Gastrocnemius medialis (tissue), 4 donors: ENCODE data around the gene GRIA1.

Experiments used
- POLR2A ChIP-seq, 2 donors: fragments of 450-650 bp; IDR thresholded peaks; one replicate each; pipeline ENCODE4 v1.6.1; 2017; ENCODE audit warnings: antibody characterized with exemption in 2 of 2, mild to moderate bottlenecking in 2 of 2, moderate library complexity in 2 of 2
- TF ChIP-seq, protein P1 (sequence below), 5 experiments: fragments of 450-650 bp in 3 of 5; fragments of 200-600 bp in 2 of 5; sonication (generic) in 2 of 5; IDR thresholded peaks in 4 of 5; conservative IDR thresholded peaks in 1 of 5; 1 replicate in 4 of 5; 2 replicates in 1 of 5; pipeline ENCODE4 v1.5.1; 2016 to 2019; ENCODE audit warnings: antibody characterized with exemption in 5 of 5, mild to moderate bottlenecking in 3 of 5, moderate library complexity in 3 of 5

DNA sequence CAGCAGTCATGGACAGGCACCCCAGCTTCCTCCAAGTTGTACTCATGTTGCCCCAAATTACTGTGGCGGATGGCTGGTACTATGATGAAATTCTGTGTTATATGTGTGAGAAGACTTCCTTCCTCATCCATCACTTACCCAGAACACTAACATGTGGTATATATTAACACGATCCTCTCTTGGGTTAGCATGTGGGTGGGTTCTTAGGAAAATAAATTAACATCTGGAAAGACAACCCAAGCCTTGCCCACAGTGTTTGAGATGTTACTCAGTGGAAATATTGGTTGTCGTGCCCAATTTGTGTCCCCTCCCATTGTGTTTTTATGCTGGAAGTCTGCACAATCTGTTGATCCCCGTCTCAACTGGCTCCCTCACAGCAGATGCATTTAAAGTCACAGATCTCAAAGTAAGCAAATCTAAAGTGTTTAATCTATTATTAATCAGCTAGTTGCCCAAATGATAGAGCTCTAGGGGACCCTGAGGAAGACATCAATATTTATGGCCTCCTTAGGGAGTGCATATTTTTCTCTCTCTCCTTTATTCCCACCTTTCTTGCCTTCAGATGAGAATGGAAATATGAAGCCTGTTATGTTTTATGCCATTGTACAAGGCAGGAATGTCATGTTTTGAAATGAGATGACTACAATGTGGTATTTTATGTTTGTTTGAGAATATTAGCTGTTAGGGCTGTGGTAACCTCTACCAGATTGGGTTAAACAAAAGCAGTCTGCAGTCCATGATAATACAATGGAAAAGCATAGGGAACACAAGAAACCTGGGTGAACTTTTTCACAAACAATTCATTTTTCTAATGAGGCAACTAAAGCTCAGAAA lies 93.9 kb downstream of the GRIA1 start:
- TF ChIP-seq, protein P1, sequence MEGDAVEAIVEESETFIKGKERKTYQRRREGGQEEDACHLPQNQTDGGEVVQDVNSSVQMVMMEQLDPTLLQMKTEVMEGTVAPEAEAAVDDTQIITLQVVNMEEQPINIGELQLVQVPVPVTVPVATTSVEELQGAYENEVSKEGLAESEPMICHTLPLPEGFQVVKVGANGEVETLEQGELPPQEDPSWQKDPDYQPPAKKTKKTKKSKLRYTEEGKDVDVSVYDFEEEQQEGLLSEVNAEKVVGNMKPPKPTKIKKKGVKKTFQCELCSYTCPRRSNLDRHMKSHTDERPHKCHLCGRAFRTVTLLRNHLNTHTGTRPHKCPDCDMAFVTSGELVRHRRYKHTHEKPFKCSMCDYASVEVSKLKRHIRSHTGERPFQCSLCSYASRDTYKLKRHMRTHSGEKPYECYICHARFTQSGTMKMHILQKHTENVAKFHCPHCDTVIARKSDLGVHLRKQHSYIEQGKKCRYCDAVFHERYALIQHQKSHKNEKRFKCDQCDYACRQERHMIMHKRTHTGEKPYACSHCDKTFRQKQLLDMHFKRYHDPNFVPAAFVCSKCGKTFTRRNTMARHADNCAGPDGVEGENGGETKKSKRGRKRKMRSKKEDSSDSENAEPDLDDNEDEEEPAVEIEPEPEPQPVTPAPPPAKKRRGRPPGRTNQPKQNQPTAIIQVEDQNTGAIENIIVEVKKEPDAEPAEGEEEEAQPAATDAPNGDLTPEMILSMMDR (IDR thresholded peaks at IDR 0.05 in 4 of 5, conservative IDR thresholded peaks at IDR 0.05 in 1 of 5) = no peak
- no peak for TF ChIP-seq POLR2A (IDR thresholded peaks at IDR 0.05)
